ENCODE results near the gene CLEC19A. TPM values are rescaled to one million over a fixed set of nuclear protein-coding genes. Genes with fewer than 3 reads are reported as not detected.
"Not testable (repeated sequence)": the region's sequence is repeated elsewhere in the genome, so short reads cannot be mapped to it uniquely, and the experiment has no call there.

The CLEC19A gene
- total RNA-seq, 2 experiments from 2014 or later: not detected

- no peak overlapping the region for H2AFZ ChIP-seq (ENCODE audit: low read length)
- no peaks in the 10 kb centered on the region for H3K36me3 ChIP-seq (ENCODE audit: insufficient read depth, low read length)
- DNase-seq (ENCODE audit: low spot score): no peak
- no peak for TF ChIP-seq CTCF (conservative IDR thresholded peaks at IDR 0.05; ENCODE audit: low read length)
- no TSS peak for BruUV-seq (replicated peaks)
- no peaks in the 10 kb centered on the region for H3K79me2 ChIP-seq (ENCODE audit: insufficient read depth, low read depth, low read length)
- no peaks in the 10 kb centered on the region; the same call in 1 of the 2 replicates for H3K9me2 ChIP-seq (ENCODE audit: insufficient read depth, low read length)
- no peaks in the 10 kb centered on the region for H3K4me1 ChIP-seq (ENCODE audit: insufficient read depth, low read length, poor library complexity, severe bottlenecking)
- intact Hi-C loops (cut with micrococcal nuclease; ENCODE audit: unreplicated experiment): no loop called here
- POLR2A ChIA-PET: no interaction called here
- no peaks in the 10 kb centered on the region for H3K9me3 ChIP-seq (ENCODE audit: low read length)
- H3K27ac ChIP-seq (ENCODE audit: low read depth, low read length, poor library complexity, severe bottlenecking): no peak overlapping the region
- H4K20me1 ChIP-seq (ENCODE audit: insufficient read depth, low read length): no peaks in the 10 kb centered on the region
- CTCF ChIA-PET (ENCODE audit: unreplicated experiment): no interaction called here
- H3K4me2 ChIP-seq (ENCODE audit: low read length): no peak overlapping the region
- H3K4me3 ChIP-seq (ENCODE audit: low read depth, low read length, poor library complexity, severe bottlenecking): no peak overlapping the region
Observed at GRCh38 chr16:19314718-19315425, 29.3 kb downstream of the CLEC19A start.

- no peak for TF ChIP-seq EZH2phosphoT487 (IDR thresholded peaks at IDR 0.05; ENCODE audit: borderline replicate concordance, low read depth, low read length)
- TF ChIP-seq CTCF (conservative IDR thresholded peaks at IDR 0.05; ENCODE audit: low read length): no peak
- no peak for DNase-seq (ENCODE audit: low spot score)
- H3K4me1 ChIP-seq (ENCODE audit: insufficient read depth, low read length, poor library complexity, severe bottlenecking): no peaks in the 10 kb centered on the region
- no peak overlapping the region for H2AFZ ChIP-seq (ENCODE audit: low read length)
- H3K9me3 ChIP-seq (ENCODE audit: low read length): no peaks in the 10 kb centered on the region
- H3K4me3 ChIP-seq (ENCODE audit: low read depth, low read length, poor library complexity, severe bottlenecking): no peak overlapping the region
- intact Hi-C loops (cut with micrococcal nuclease; ENCODE audit: unreplicated experiment): no loop called here
- no peaks in the 10 kb centered on the region for H3K9me2 ChIP-seq (ENCODE audit: insufficient read depth, low read length)
- H3K27ac ChIP-seq (ENCODE audit: low read depth, low read length, poor library complexity, severe bottlenecking): no peak overlapping the region
- POLR2A ChIA-PET: no interaction called here
- no peaks in the 10 kb centered on the region for H3K79me2 ChIP-seq (ENCODE audit: insufficient read depth, low read depth, low read length)
- CTCF ChIA-PET (ENCODE audit: unreplicated experiment): no interaction called here
- no peaks in the 10 kb centered on the region for H4K20me1 ChIP-seq (ENCODE audit: insufficient read depth, low read length)
- no peaks in the 10 kb centered on the region for H3K36me3 ChIP-seq (ENCODE audit: insufficient read depth, low read length)
- no TSS peak for BruUV-seq (replicated peaks)
- no peak overlapping the region for H3K4me2 ChIP-seq (ENCODE audit: low read length)
Observed at GRCh38 chr16:19315889-19316433, 30.4 kb downstream of the CLEC19A start.

- CTCF ChIA-PET (ENCODE audit: unreplicated experiment): no interaction called here
Observed at GRCh38 chr16:19316846-19317245, 31.3 kb downstream of the CLEC19A start.

GRCh38 chr16:19321186-19321585 lies 35.7 kb downstream of the CLEC19A start:
- intact Hi-C loops (cut with micrococcal nuclease; ENCODE audit: unreplicated experiment); H3K4me1 ChIP-seq (ENCODE audit: insufficient read depth, low read length, poor library complexity, severe bottlenecking); H2AFZ ChIP-seq (ENCODE audit: low read length); POLR2A ChIA-PET; H3K4me3 ChIP-seq (ENCODE audit: low read depth, low read length, poor library complexity, severe bottlenecking); H3K79me2 ChIP-seq (ENCODE audit: insufficient read depth, low read depth, low read length); H3K4me2 ChIP-seq (ENCODE audit: low read length); H3K27ac ChIP-seq (ENCODE audit: low read depth, low read length, poor library complexity, severe bottlenecking); CTCF ChIA-PET (ENCODE audit: unreplicated experiment); H3K9me2 ChIP-seq (ENCODE audit: insufficient read depth, low read length); H3K9me3 ChIP-seq (ENCODE audit: low read length); BruUV-seq (replicated peaks); DNase-seq (ENCODE audit: low spot score); H3K36me3 ChIP-seq (ENCODE audit: insufficient read depth, low read length); H4K20me1 ChIP-seq (ENCODE audit: insufficient read depth, low read length): not testable (repeated sequence)

More at GRCh38 chr16:19316846-19317245, 31.3 kb downstream of the CLEC19A start:
- H3K36me3 ChIP-seq (ENCODE audit: insufficient read depth, low read length): no peaks in the 10 kb centered on the region
- no peak overlapping the region for H2AFZ ChIP-seq (ENCODE audit: low read length)
- no peaks in the 10 kb centered on the region for H3K79me2 ChIP-seq (ENCODE audit: insufficient read depth, low read depth, low read length)
- TF ChIP-seq EZH2phosphoT487 (IDR thresholded peaks at IDR 0.05; ENCODE audit: borderline replicate concordance, low read depth, low read length): no peak
- H3K4me2 ChIP-seq (ENCODE audit: low read length): no peak overlapping the region
- H3K9me3 ChIP-seq (ENCODE audit: low read length): no peaks in the 10 kb centered on the region
- BruUV-seq (replicated peaks): no TSS peak
- DNase-seq (ENCODE audit: low spot score): no peak
- intact Hi-C loops (cut with micrococcal nuclease; ENCODE audit: unreplicated experiment): no loop called here
- POLR2A ChIA-PET: no interaction called here
- H3K4me3 ChIP-seq (ENCODE audit: low read depth, low read length, poor library complexity, severe bottlenecking): no peak overlapping the region
- no peaks in the 10 kb centered on the region for H4K20me1 ChIP-seq (ENCODE audit: insufficient read depth, low read length)
- no peaks in the 10 kb centered on the region for H3K4me1 ChIP-seq (ENCODE audit: insufficient read depth, low read length, poor library complexity, severe bottlenecking)
- no peaks in the 10 kb centered on the region for H3K9me2 ChIP-seq (ENCODE audit: insufficient read depth, low read length)
- H3K27ac ChIP-seq (ENCODE audit: low read depth, low read length, poor library complexity, severe bottlenecking): no peak overlapping the region

Data from OCI-LY7 (cell line).